HCT116 (cell line): ENCODE results near the gene ZNF573. TPM values are rescaled to one million over a fixed set of nuclear protein-coding genes. Genes with fewer than 3 reads are reported as not detected.

Experiments used
- ATAC-seq: fragments of 200-7000 bp; cut with Tn5 transposase; 2 replicates; pipeline ENCODE4 v1.9.1; 2020; ENCODE audit warnings: mild to moderate bottlenecking, moderate library complexity
- BruUV-seq: library from RNA; stranded (reverse); fragments of 400-500 nt; replicated peaks from 2 replicates; lab custom pipeline; 2021; lab: Mats Ljungman, UMichigan
- CTCF ChIA-PET: fragments of 300-600 bp; sonication (Branson Sonifier 250); formaldehyde crosslinking; loops from one replicate; lab custom pipeline; 2021; ENCODE audit warnings: antibody characterized with exemption; lab: Charles Lee
- POLR2A ChIA-PET: fragments of 300-600, 350-600 bp; sonication (Branson Sonifier 250); formaldehyde crosslinking; loops from one replicate; lab custom pipeline; 2021; ENCODE audit warnings: antibody characterized with exemption; lab: Charles Lee
- RAD21 ChIA-PET, 2 experiments: fragments of 300-600 bp; sonication (Branson Sonifier 250); formaldehyde crosslinking; loops; one replicate each; lab custom pipeline; 2023; ENCODE audit warnings: low total read pairs in 2 of 2; ENCODE audit not compliant: uncharacterized antibody in 2 of 2, unreplicated experiment in 2 of 2, low non-redundant PET in 1 of 2; lab: Charles Lee
- DNase-seq: peaks from one replicate; pipeline ENCODE4 v3.0.0-alpha.2; 2010; ENCODE audit warnings: low read depth, low spot score
- H2AFZ ChIP-seq: fragments of 200-600 bp; shearing (Covaris generic), sonication (generic); 2 replicates; pipeline ENCODE4 v1.6.1; 2017; ENCODE audit warnings: low read depth, mixed run types, mixed read lengths, antibody characterized with exemption, low read length; ENCODE audit not compliant: poor library complexity, severe bottlenecking
- H3K27ac ChIP-seq: 2 replicates; pipeline ENCODE4 v1.5.1; 2012; ENCODE audit warnings: low read depth, low read length
- H3K27me3 ChIP-seq: fragments of 200-600 bp; sonication (generic); 2 replicates; pipeline ENCODE4 v1.6.1; 2016; ENCODE audit warnings: mixed run types, low read length, mixed read lengths; ENCODE audit not compliant: insufficient read depth
- H3K36me3 ChIP-seq, 2 experiments: fragments of 200-500 bp in 1 of 2; fragments of 200-600 bp in 1 of 2; sonication (Bioruptor generic) in 1 of 2; sonication (generic) in 1 of 2; 2 replicates each; pipeline versions ENCODE4 v1.5.1 to v1.6.1; 2014 to 2016; ENCODE audit warnings: low read length in 2 of 2, inconsistent platforms in 1 of 2, mixed read lengths in 1 of 2, mixed run types in 1 of 2; ENCODE audit not compliant: insufficient read depth in 2 of 2, control insufficient read depth in 1 of 2
- H3K4me1 ChIP-seq, 2 experiments: fragments of 200-600 bp in 1 of 2; sonication (generic) in 1 of 2; 2 replicates each; pipeline versions ENCODE4 v1.5.1 to v1.6.1; 2012 to 2017; ENCODE audit warnings: low read length in 2 of 2, inconsistent platforms in 1 of 2, mild to moderate bottlenecking in 1 of 2, mixed read lengths in 1 of 2, mixed run types in 1 of 2, moderate library complexity in 1 of 2; ENCODE audit not compliant: insufficient read depth in 2 of 2, control insufficient read depth in 1 of 2
- H3K4me2 ChIP-seq: fragments of 200-600 bp; sonication (generic); 2 replicates; pipeline ENCODE4 v1.6.1; 2017; ENCODE audit warnings: mixed run types, low read length, mixed read lengths
- H3K4me3 ChIP-seq, 2 experiments: fragments of 200-600 bp in 1 of 2; sonication (generic) in 1 of 2; replicated peaks in 1 of 2; 2 replicates each; pipeline ENCODE4 v1.5.1; 2011 to 2016; ENCODE audit warnings: low read length in 2 of 2, control low read depth in 1 of 2, low read depth in 1 of 2, mild to moderate bottlenecking in 1 of 2, mixed read lengths in 1 of 2, mixed run types in 1 of 2
- H3K79me2 ChIP-seq: fragments of 200-600 bp; sonication (generic); 2 replicates; pipeline ENCODE4 v1.6.1; 2017; ENCODE audit warnings: mild to moderate bottlenecking, mixed run types, low read length, moderate library complexity, mixed read lengths; ENCODE audit not compliant: insufficient read depth
- H3K9ac ChIP-seq: fragments of 200-600 bp; sonication (generic); 2 replicates; pipeline ENCODE4 v1.6.1; 2016; ENCODE audit warnings: low read length, mixed read lengths
- H3K9me2 ChIP-seq: fragments of 200-600 bp; sonication (generic), shearing (Covaris generic); 2 replicates; pipeline ENCODE4 v1.6.1; 2017; ENCODE audit warnings: mixed run types, mild to moderate bottlenecking, moderate library complexity; ENCODE audit not compliant: insufficient read depth
- H3K9me3 ChIP-seq, 2 experiments: fragments of 200-500 bp in 1 of 2; fragments of 200-600 bp in 1 of 2; sonication (Bioruptor generic) in 1 of 2; sonication (generic) in 1 of 2; 2 replicates each; pipeline ENCODE4 v1.6.1; 2014 to 2017; ENCODE audit warnings: low read length in 2 of 2, mixed read lengths in 2 of 2, inconsistent platforms in 1 of 2, low read depth in 1 of 2, mild to moderate bottlenecking in 1 of 2, mixed run types in 1 of 2, moderate library complexity in 1 of 2; ENCODE audit not compliant: control insufficient read depth in 1 of 2, insufficient read depth in 1 of 2
- H4K20me1 ChIP-seq: fragments of 200-600 bp; sonication (generic), shearing (Covaris generic); 2 replicates; pipeline ENCODE4 v1.6.1; 2017; ENCODE audit warnings: mixed run types, mild to moderate bottlenecking, moderate library complexity; ENCODE audit not compliant: insufficient read depth
- CBX3 ChIP-seq: IDR thresholded peaks from 2 replicates; pipeline ENCODE4 v1.6.1; 2012; ENCODE audit warnings: low read depth
- EGR1 ChIP-seq: IDR thresholded peaks from 2 replicates; pipeline ENCODE4 v1.6.1; 2012; ENCODE audit warnings: low read depth
- ELF1 ChIP-seq: IDR thresholded peaks from 2 replicates; pipeline ENCODE4 v1.6.1; 2012; ENCODE audit warnings: low read depth, borderline replicate concordance
- EZH2 ChIP-seq: fragments of 200-600 bp; sonication (generic); IDR thresholded peaks from 2 replicates; pipeline ENCODE4 v1.6.1; 2017; ENCODE audit warnings: antibody characterized with exemption, mixed run types
- EZH2phosphoT487 ChIP-seq: fragments of 200-600 bp; IDR thresholded peaks from 2 replicates; pipeline ENCODE4 v1.6.1; 2018; ENCODE audit warnings: antibody characterized with exemption, borderline replicate concordance
- SP1 ChIP-seq: IDR thresholded peaks from 2 replicates; pipeline ENCODE4 v1.6.1; 2012; ENCODE audit warnings: low read depth
- TCF7L2 ChIP-seq: IDR thresholded peaks from 2 replicates; pipeline ENCODE4 v1.7.0; 2011; ENCODE audit warnings: borderline replicate concordance, inconsistent platforms; ENCODE audit not compliant: insufficient read depth, insufficient read length; ENCODE audit errors: extremely low read depth
- intact Hi-C: fragments of 100-400 bp; cut with micrococcal nuclease; formaldehyde crosslinking; loops from 2 replicates; pipeline ENCODE4 v1.10.0; 2022
- total RNA-seq: library from RNA; stranded (reverse); gene quantifications from one replicate; pipeline ENCODE4 v1.2.1, GENCODE V29; 2021; ENCODE audit not compliant: unreplicated experiment
- TF ChIP-seq, protein P1 (sequence below): IDR thresholded peaks from 2 replicates; pipeline ENCODE4 v1.6.1; 2012; ENCODE audit warnings: low read depth

ZNF573 gene
- total RNA-seq, 1 experiment from 2014 or later, result 2.4 TPM

DNA sequence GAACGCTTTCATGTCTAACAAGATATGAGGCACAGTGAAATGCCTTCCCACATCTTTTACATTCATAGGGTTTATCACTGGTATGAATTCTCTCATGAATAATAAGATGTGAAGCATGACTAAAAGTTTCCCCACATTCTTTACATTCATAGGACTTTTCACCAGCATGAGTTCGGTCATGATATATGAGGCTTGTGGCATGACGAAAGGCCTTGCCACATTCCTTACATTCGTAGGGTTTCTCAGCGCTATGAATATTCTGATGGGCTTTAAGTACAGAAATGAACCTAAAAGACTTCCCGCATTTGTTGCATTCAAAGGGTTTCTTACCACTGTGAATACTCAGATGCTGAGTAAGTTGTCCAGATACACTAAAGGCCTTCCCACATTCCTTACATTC is 81.2 kb downstream of the ZNF573 start:
- Histone ChIP-seq H3K9me3 (peaks cover 12 to 13% of the 10 kb centered on the region in 2 experiments; a peak in 3 of 4 replicates), H3K9ac (no peak overlapping the region), H3K4me1 (no peaks in the 10 kb centered on the region), H3K36me3 (peaks cover 0 to 11% of the 10 kb centered on the region in 2 experiments; a peak in 2 of 4 replicates), H3K9me2 (no peaks in the 10 kb centered on the region), H3K27me3 (no peaks in the 10 kb centered on the region), H3K27ac (no peak overlapping the region), H3K79me2 (no peaks in the 10 kb centered on the region), H3K4me2 (no peak overlapping the region)
- CTCF ChIA-PET, result no interaction called here
- DNase-seq, result no peak
- BruUV-seq, result TSS peak; percentile 28
- RAD21 ChIA-PET, result no interaction called here
- intact Hi-C loops, result no loop called here
- TF ChIP-seq EZH2phosphoT487 (no peak), ELF1 (no peak), CBX3 (no peak), SP1 (no peak), EZH2 (no peak), TCF7L2 (no peak), EGR1 (no peak)
- TF ChIP-seq, protein P1, sequence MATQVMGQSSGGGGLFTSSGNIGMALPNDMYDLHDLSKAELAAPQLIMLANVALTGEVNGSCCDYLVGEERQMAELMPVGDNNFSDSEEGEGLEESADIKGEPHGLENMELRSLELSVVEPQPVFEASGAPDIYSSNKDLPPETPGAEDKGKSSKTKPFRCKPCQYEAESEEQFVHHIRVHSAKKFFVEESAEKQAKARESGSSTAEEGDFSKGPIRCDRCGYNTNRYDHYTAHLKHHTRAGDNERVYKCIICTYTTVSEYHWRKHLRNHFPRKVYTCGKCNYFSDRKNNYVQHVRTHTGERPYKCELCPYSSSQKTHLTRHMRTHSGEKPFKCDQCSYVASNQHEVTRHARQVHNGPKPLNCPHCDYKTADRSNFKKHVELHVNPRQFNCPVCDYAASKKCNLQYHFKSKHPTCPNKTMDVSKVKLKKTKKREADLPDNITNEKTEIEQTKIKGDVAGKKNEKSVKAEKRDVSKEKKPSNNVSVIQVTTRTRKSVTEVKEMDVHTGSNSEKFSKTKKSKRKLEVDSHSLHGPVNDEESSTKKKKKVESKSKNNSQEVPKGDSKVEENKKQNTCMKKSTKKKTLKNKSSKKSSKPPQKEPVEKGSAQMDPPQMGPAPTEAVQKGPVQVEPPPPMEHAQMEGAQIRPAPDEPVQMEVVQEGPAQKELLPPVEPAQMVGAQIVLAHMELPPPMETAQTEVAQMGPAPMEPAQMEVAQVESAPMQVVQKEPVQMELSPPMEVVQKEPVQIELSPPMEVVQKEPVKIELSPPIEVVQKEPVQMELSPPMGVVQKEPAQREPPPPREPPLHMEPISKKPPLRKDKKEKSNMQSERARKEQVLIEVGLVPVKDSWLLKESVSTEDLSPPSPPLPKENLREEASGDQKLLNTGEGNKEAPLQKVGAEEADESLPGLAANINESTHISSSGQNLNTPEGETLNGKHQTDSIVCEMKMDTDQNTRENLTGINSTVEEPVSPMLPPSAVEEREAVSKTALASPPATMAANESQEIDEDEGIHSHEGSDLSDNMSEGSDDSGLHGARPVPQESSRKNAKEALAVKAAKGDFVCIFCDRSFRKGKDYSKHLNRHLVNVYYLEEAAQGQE, result no peak
- TF ChIP-seq, all 23 proteins: peak for 0
- Histone ChIP-seq H2AFZ (no peak overlapping the region), H3K4me3 (no peak overlapping the region), H4K20me1 (no peaks in the 10 kb centered on the region)
- POLR2A ChIA-PET, result no interaction called here
- no peak for ATAC-seq
